Pericardium fibroblast (primary cell): Measurements from ENCODE around the gene HBEGF. TPM values are rescaled to one million over a fixed set of nuclear protein-coding genes. Genes with fewer than 3 reads are reported as not detected.

Experiments used
- total RNA-seq: library from RNA; depleted of rRNA; stranded (reverse); fragments of >200 nt; gene quantifications from 2 replicates; pipeline ENCODE4 v1.2.3, GENCODE V29; 2015

Gene HBEGF, protein sequence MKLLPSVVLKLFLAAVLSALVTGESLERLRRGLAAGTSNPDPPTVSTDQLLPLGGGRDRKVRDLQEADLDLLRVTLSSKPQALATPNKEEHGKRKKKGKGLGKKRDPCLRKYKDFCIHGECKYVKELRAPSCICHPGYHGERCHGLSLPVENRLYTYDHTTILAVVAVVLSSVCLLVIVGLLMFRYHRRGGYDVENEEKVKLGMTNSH
- 0.17 and 1.3 TPM in 2 replicates for total RNA-seq

DNA sequence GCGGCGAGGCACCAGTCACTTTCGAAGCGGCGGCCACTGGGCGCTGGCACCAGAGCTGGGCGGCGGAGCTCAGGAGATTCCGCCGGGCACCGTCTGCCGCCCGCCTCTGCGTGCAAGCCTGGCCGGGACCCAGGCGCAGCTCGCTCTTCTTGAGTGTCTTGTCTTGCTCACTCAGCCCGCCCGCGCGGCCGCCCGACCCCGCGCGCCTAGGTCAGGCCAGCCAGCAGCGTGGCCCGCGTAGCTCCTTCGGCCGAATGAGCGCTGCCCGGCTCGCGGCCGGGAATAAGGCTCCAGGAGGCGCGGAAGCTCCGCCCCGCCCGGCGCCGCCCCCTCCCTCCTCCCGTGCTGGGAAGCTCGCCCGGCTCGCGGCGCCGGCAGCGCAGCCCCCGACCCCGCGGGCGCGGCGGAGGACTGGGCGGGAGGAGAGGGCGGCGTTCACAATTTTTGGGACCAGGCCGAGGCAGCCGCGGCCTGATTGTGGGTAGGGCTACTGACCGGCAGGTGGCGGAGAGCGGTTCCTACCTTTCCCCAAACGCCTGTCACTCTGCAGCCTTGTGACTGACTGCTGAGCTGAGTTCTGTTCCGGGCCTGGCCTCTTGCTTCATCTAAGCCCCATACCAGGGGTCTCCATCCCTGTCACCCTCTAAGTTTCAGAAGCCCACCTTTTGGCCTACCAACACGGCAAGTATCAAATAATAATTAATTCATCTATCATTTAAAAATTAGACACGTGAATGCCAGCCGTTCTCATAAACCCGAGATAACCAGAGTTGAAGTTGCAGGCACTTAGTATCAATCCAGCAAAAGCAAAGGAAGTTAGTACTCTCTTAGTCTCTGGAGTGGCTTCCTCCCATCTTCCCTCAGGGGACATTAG lies at the start of gene HBEGF:
Gene HBEGF (minus strand): TSS at position 256 of the 874 bp plus-strand sequence. CDS start 275 bp downstream, outside the sequence.

DNA sequence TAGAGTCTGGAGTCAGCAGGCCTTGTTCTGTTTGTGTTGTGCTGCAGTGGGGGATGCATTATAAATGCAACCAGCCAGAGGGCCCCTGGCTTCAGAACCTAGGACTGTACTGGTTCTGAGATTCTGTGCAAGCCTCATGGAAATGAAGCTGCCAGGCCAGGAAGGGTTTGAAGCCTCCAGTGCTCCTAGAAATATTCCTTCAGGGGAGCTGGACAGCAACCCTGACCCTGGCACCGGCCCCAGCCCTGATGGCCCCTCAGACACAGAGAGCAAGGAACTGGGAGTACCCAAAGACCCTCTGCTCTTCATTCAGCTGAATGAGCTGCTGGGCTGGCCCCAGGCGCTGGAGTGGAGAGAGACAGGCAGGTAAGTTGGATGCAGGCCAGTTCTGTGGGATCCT lies 13.7 kb upstream of the HBEGF start, which contains the start of gene SLC4A9:
Gene SLC4A9 (plus strand): TSS at position 94 of the 400 bp plus-strand sequence. CDS start 43 bp downstream, at position 137.

DNA sequence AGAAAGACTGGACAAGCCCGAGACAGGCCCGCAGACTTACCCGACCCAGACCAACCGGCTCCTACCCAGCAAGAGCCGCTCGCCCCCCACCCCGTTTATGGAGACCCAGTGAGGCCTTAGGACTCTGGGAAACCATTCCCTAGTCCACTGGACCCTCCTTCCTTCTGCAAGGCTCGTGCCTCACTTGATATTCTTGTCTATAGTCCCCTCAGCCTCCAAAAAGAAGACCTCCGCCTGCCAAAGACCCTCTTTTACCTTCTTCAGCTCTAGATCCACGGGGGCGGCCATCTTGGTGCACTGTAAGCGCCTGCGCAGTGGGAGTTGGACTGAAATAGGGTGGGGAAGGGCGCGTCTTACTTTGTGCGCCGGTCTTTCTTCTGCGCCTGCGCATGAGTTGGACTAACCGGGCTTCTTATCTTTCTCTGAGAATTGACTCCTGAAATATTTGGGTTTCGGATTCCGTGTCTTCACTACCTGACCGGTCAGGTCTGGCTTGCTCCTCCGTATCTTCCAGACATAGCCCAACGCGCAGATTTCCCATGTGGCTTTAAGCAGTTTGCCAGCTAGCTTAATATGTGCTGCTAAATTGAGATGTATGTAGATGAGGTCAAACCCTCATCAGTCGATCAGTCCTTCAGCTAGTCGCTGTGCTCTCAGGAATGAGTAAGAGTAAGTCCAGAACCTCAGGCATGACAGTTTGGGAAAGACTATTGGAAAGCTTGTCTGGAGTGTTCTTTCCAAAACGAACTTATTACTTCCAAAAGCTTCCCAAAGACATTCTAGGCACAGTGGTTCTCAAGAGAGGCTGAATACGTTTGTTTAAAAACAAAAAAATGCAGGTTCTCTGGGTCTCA lies 43.4 kb downstream of the HBEGF start, which contains the start of gene PFDN1:
Gene PFDN1 (minus strand): TSS at position 316 of the 854 bp plus-strand sequence. CDS start 28 bp downstream, at position 288.

Other genes with a start within 250 kb of the HBEGF start
- gene PURA, start 232.5 kb downstream of the HBEGF start, total RNA-seq: 7.0 and 8.0 TPM in 2 replicates
- gene IGIP, start 220.7 kb downstream of the HBEGF start, total RNA-seq: 3.6 and 5.5 TPM in 2 replicates
- gene CYSTM1, start 171.4 kb downstream of the HBEGF start, total RNA-seq: 28.5 and 41.5 TPM in 2 replicates
- 66.0 and 68.6 TPM in 2 replicates for gene PFDN1, start 43.5 kb downstream of the HBEGF start, total RNA-seq
- gene SLC4A9, start 13.6 kb upstream of the HBEGF start, total RNA-seq: under 0.01 TPM in 1 of 2 replicates, not detected in the other
- gene ANKHD1, start 55.2 kb upstream of the HBEGF start, total RNA-seq: 24.9 and 31.5 TPM in 2 replicates
- gene EIF4EBP3, start 201.1 kb upstream of the HBEGF start, total RNA-seq: 1.4 and 7.2 TPM in 2 replicates
- 18.2 and 42.6 TPM in 2 replicates for gene SRA1, start 210.9 kb upstream of the HBEGF start, total RNA-seq
- 11.1 and 16.0 TPM in 2 replicates for gene APBB3, start 218.0 kb upstream of the HBEGF start, total RNA-seq
- gene SLC35A4, start 218.2 kb upstream of the HBEGF start, total RNA-seq: 29.9 and 37.6 TPM in 2 replicates